Measurements from ENCODE around the gene GHDC.
"Not testable (repeated sequence)": the region's sequence is repeated elsewhere in the genome, so short reads cannot be mapped to it uniquely, and the experiment has no call there.

- TF ChIP-seq POLR2A, CTCF (IDR thresholded peaks at IDR 0.05): not testable (repeated sequence)
These were observed 45.3 kb upstream of the GHDC start for GRCh38 chr17:42239576-42239975.
